OCI-LY7 (cell line): ENCODE results near the gene IL17D. TPM values are rescaled to one million over a fixed set of nuclear protein-coding genes. Genes with fewer than 3 reads are reported as not detected.

Experiments
- BruUV-seq: library from RNA; stranded (reverse); fragments of 400-500 nt; replicated peaks from 2 replicates; lab custom pipeline; 2021; lab: Mats Ljungman, UMichigan
- CTCF ChIA-PET: fragments of 300-600 bp; sonication (Branson Sonifier 250); formaldehyde crosslinking; loops from one replicate; lab custom pipeline; 2022; ENCODE audit warnings: antibody characterized with exemption; ENCODE audit not compliant: unreplicated experiment; lab: Charles Lee
- POLR2A ChIA-PET: fragments of 300-600 bp; sonication (Branson Sonifier 250); formaldehyde crosslinking; loops from one replicate; lab custom pipeline; 2022; ENCODE audit warnings: antibody characterized with exemption; lab: Charles Lee
- DNase-seq: peaks from one replicate; pipeline ENCODE4 v3.0.0-alpha.2; 2015; ENCODE audit warnings: low spot score
- H2AFZ ChIP-seq: fragments of 200-600 bp; sonication (generic), shearing (Covaris generic); 2 replicates; pipeline ENCODE4 v1.6.1; 2014; ENCODE audit warnings: mild to moderate bottlenecking, antibody characterized with exemption, low read length, moderate library complexity
- H3K27ac ChIP-seq: fragments of 200-600 bp; sonication (generic); 2 replicates; pipeline ENCODE4 v1.5.1; 2014; ENCODE audit warnings: mixed run types, low read depth, mild to moderate bottlenecking, moderate library complexity, low read length, inconsistent platforms; ENCODE audit not compliant: poor library complexity, severe bottlenecking
- H3K36me3 ChIP-seq: fragments of 200-600 bp; sonication (generic); 2 replicates; pipeline ENCODE4 v1.6.1; 2014; ENCODE audit warnings: mild to moderate bottlenecking, antibody characterized with exemption, low read length, moderate library complexity, mixed read lengths; ENCODE audit not compliant: insufficient read depth
- H3K4me1 ChIP-seq: fragments of 200-600 bp; sonication (generic); 2 replicates; pipeline ENCODE4 v1.5.1; 2014; ENCODE audit warnings: mild to moderate bottlenecking, low read length; ENCODE audit not compliant: insufficient read depth, poor library complexity, severe bottlenecking
- H3K4me2 ChIP-seq: fragments of 200-600 bp; sonication (generic); 2 replicates; pipeline ENCODE4 v1.6.1; 2014; ENCODE audit warnings: mild to moderate bottlenecking, low read length
- H3K4me3 ChIP-seq: fragments of 200-600 bp; sonication (generic); 2 replicates; pipeline ENCODE4 v1.5.1; 2014; ENCODE audit warnings: mild to moderate bottlenecking, low read depth, low read length; ENCODE audit not compliant: poor library complexity, severe bottlenecking
- H3K79me2 ChIP-seq: fragments of 200-600 bp; sonication (generic); 2 replicates; pipeline ENCODE4 v1.6.1; 2016; ENCODE audit warnings: low read depth, mild to moderate bottlenecking, low read length, moderate library complexity, mixed read lengths; ENCODE audit not compliant: insufficient read depth
- H3K9me2 ChIP-seq: fragments of 200-600 bp; sonication (generic); 2 replicates; pipeline ENCODE4 v1.6.1; 2016; ENCODE audit warnings: mild to moderate bottlenecking, low read length, mixed read lengths; ENCODE audit not compliant: insufficient read depth
- H3K9me3 ChIP-seq: fragments of 200-600 bp; sonication (generic); 2 replicates; pipeline ENCODE4 v1.6.1; 2014; ENCODE audit warnings: mild to moderate bottlenecking, mixed run types, low read length, mixed read lengths
- H4K20me1 ChIP-seq: fragments of 200-600 bp; sonication (generic); 2 replicates; pipeline ENCODE4 v1.6.1; 2014; ENCODE audit warnings: mild to moderate bottlenecking, antibody characterized with exemption, low read length, moderate library complexity, mixed read lengths; ENCODE audit not compliant: insufficient read depth
- EZH2phosphoT487 ChIP-seq: fragments of 200-600 bp; sonication (generic); IDR thresholded peaks from 2 replicates; pipeline ENCODE4 v1.6.1; 2018; ENCODE audit warnings: low read depth, borderline replicate concordance, mild to moderate bottlenecking, mixed run types, antibody characterized with exemption, low read length, moderate library complexity, mixed read lengths
- intact Hi-C: fragments of 100-400 bp; cut with micrococcal nuclease; formaldehyde crosslinking; loops from one replicate; pipeline ENCODE4 v1.10.0; 2022; ENCODE audit not compliant: unreplicated experiment
- total RNA-seq, 2 experiments: library from RNA; depleted of rRNA in 1 of 2; stranded (reverse); fragments of >200 nt in 1 of 2; shearing (Covaris generic) in 1 of 2; gene quantifications; 2 replicates each; pipeline ENCODE4 v1.2.3, GENCODE V29; 2014 to 2022
- TF ChIP-seq, protein P1 (sequence below): fragments of 200-600 bp; sonication (generic); conservative IDR thresholded peaks from 2 replicates; pipeline ENCODE4 v1.5.1; 2014; ENCODE audit warnings: mild to moderate bottlenecking, antibody characterized with exemption, low read length, moderate library complexity, mixed read lengths

The IL17D gene
- total RNA-seq, 2 experiments from 2014 or later: 0.51 to 1.1 TPM

- H3K4me2 ChIP-seq: peak overlapping the region; percentile 26; the same call in 1 of the 2 replicates
- peaks cover 13% of the 10 kb centered on the region for H3K4me1 ChIP-seq
- no peaks in the 10 kb centered on the region for H4K20me1 ChIP-seq
- no peaks in the 10 kb centered on the region for H3K36me3 ChIP-seq
- BruUV-seq: no TSS peak
- TF ChIP-seq EZH2phosphoT487: no peak
- TF ChIP-seq, protein P1, sequence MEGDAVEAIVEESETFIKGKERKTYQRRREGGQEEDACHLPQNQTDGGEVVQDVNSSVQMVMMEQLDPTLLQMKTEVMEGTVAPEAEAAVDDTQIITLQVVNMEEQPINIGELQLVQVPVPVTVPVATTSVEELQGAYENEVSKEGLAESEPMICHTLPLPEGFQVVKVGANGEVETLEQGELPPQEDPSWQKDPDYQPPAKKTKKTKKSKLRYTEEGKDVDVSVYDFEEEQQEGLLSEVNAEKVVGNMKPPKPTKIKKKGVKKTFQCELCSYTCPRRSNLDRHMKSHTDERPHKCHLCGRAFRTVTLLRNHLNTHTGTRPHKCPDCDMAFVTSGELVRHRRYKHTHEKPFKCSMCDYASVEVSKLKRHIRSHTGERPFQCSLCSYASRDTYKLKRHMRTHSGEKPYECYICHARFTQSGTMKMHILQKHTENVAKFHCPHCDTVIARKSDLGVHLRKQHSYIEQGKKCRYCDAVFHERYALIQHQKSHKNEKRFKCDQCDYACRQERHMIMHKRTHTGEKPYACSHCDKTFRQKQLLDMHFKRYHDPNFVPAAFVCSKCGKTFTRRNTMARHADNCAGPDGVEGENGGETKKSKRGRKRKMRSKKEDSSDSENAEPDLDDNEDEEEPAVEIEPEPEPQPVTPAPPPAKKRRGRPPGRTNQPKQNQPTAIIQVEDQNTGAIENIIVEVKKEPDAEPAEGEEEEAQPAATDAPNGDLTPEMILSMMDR: no peak
- DNase-seq: no peak
- H2AFZ ChIP-seq: no peak overlapping the region
- no peak overlapping the region for H3K27ac ChIP-seq
- intact Hi-C loops: loop anchor here (2.0 to 10.0 kb wide), 5 partner anchors 123 to 773 kb away; partner anchors contain the start of genes IFT88 and XPO4
- no peaks in the 10 kb centered on the region for H3K9me3 ChIP-seq
- peak overlapping the region; percentile 6 for H3K4me3 ChIP-seq
- no peaks in the 10 kb centered on the region for H3K9me2 ChIP-seq
- H3K79me2 ChIP-seq: no peaks in the 10 kb centered on the region
- POLR2A ChIA-PET: no interaction called here
- CTCF ChIA-PET: no interaction called here
Measured at GRCh38 chr13:20704459-20705069, 1.1 kb downstream of the IL17D start.

DNA sequence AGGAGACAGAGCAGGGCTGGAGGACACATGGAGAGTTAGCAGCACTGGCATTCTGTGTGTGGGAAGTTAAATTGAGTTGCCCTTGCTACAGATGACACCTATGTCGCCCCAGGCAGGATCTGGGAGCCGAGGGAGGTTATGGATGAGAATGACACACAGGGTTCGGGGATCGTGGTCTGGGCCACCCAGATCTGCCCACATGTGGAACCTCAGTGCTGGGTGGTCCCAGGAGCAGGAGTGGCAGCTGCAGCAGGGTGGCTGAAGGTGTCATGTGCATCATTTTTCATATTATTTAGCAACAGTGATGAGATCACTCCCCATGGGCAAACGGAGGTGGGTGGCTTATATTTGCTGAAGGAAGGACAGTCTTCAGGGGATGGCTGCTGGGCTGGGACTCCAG, 3.2 kb downstream of the IL17D start:
- H3K79me2 ChIP-seq: no peaks in the 10 kb centered on the region
- no peaks in the 10 kb centered on the region for H3K36me3 ChIP-seq
- H3K4me2 ChIP-seq: no peak overlapping the region
- H4K20me1 ChIP-seq: no peaks in the 10 kb centered on the region
- no peak overlapping the region for H2AFZ ChIP-seq
- no peak for TF ChIP-seq EZH2phosphoT487
- TF ChIP-seq, protein P1: no peak
- H3K27ac ChIP-seq: no peak overlapping the region
- no peak for DNase-seq
- CTCF ChIA-PET: no interaction called here
- POLR2A ChIA-PET: no interaction called here
- BruUV-seq: no TSS peak
- no peaks in the 10 kb centered on the region for H3K9me2 ChIP-seq
- intact Hi-C loops: loop anchor here (10.0 kb wide), 1 partner anchor 198 kb away; the partner anchor contains the start of gene XPO4
- H3K9me3 ChIP-seq: no peaks in the 10 kb centered on the region
- H3K4me1 ChIP-seq: peaks cover 13% of the 10 kb centered on the region
- no peak overlapping the region for H3K4me3 ChIP-seq

DNA sequence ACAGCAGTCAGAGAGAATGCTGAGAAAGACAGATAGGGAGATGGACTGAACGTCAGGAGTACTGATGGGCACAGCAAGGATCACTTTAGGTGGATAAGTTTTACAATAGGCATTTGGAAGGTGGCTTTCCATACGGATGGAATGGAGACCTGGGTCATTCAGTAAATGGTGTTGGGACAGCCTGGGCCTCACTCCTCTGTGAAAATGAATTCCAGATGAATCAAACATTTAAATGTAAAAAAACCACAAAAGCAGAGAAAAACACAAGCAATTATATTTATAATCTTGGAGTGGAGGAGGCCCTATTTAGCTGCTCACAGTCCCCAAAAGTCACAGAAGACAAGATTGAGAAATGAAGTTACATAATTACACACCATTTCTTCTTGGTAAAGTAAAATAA, 4.7 kb downstream of the IL17D start:
- Histone ChIP-seq H3K9me3 (no peaks in the 10 kb centered on the region), H3K9me2 (no peaks in the 10 kb centered on the region), H3K36me3 (no peaks in the 10 kb centered on the region), H3K4me2 (no peak overlapping the region), H3K4me1 (no peaks in the 10 kb centered on the region), H4K20me1 (no peaks in the 10 kb centered on the region), H2AFZ (no peak overlapping the region), H3K79me2 (no peaks in the 10 kb centered on the region), H3K4me3 (no peak overlapping the region), H3K27ac (no peak overlapping the region)
- ChIA-PET POLR2A (no interaction called here), CTCF (no interaction called here)
- intact Hi-C loops: loop anchor here (10.0 kb wide), 1 partner anchor 197 kb away; the partner anchor contains the start of gene XPO4
- no TSS peak for BruUV-seq
- TF ChIP-seq EZH2phosphoT487: no peak
- TF ChIP-seq, protein P1: no peak
- no peak for DNase-seq
